PC-9 (cell line): ENCODE measurements around the gene FAM124B.

Experiments
- EZH2 ChIP-seq: fragments of 200-600 bp; sonication (generic); IDR thresholded peaks from 2 replicates; pipeline ENCODE4 v1.8.0; 2017; ENCODE audit warnings: antibody characterized with exemption, low read depth
- TF ChIP-seq, protein P1 (sequence below): fragments of 200-600 bp; sonication (generic); conservative IDR thresholded peaks from 2 replicates; pipeline ENCODE4 v1.6.1; 2017; ENCODE audit warnings: mixed run types, antibody characterized with exemption, mild to moderate bottlenecking, moderate library complexity

DNA sequence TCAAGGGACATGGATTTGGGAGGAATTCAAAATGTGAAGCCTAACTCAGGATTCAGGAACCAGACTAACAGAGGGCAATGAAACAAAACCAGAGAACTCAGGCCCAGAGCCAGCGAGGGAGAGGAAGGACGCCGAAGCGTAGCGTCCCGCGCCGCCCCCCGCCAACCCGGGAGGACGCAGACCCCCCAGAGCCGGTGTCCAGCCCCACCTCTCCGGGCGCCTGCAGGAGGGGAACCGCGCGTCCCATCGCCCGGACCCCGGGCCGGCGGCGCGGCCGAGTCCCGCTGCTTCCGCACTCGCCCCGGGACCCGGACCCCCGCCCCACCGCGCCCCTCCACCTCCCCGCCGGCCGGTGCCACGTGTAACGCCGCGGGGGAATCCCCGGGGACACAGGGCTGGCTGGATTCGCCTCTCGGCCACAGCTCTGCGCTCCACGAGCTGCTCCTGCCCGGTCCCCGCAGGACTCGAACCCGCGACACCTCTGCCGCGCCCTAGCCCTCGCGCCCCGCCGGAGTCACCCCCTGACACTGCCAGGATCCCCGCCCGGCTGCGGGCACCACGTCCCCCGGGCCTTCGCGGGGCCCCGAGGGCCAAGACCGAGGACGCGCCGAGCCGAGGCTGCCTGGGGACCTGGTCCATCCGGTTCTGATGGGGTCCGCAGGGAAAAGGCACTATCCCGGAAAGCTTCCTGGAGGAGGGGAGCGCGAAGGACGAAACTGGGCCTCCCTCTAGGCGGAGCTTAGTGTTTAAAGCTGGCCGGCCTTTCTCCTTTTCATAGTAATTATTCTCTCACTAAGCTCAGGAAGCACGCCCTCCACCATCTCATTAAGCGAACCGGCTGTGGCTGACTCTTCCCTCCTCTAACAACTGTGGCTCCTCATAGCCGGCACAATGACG is 40.4 kb upstream of the FAM124B start:
- TF ChIP-seq, protein P1, sequence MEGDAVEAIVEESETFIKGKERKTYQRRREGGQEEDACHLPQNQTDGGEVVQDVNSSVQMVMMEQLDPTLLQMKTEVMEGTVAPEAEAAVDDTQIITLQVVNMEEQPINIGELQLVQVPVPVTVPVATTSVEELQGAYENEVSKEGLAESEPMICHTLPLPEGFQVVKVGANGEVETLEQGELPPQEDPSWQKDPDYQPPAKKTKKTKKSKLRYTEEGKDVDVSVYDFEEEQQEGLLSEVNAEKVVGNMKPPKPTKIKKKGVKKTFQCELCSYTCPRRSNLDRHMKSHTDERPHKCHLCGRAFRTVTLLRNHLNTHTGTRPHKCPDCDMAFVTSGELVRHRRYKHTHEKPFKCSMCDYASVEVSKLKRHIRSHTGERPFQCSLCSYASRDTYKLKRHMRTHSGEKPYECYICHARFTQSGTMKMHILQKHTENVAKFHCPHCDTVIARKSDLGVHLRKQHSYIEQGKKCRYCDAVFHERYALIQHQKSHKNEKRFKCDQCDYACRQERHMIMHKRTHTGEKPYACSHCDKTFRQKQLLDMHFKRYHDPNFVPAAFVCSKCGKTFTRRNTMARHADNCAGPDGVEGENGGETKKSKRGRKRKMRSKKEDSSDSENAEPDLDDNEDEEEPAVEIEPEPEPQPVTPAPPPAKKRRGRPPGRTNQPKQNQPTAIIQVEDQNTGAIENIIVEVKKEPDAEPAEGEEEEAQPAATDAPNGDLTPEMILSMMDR, result no peak
- TF ChIP-seq EZH2, result no peak
